GM12878 (cell line): ENCODE measurements around the gene GABARAPL2. TPM values are rescaled to one million over a fixed set of nuclear protein-coding genes. Genes with fewer than 3 reads are reported as not detected.

Source experiments
- CHD4 ChIP-seq: fragments of 200-600 bp; sonication (generic); IDR thresholded peaks from 2 replicates; pipeline ENCODE4 v1.6.1; 2016; ENCODE audit warnings: mild to moderate bottlenecking
- CREB1 ChIP-seq: IDR thresholded peaks from 2 replicates; pipeline ENCODE4 v1.6.1; 2012; ENCODE audit warnings: low read depth, mild to moderate bottlenecking, inconsistent platforms
- CTCF ChIP-seq, 3 experiments: IDR thresholded peaks in 2 of 3; conservative IDR thresholded peaks in 1 of 3; 2 replicates each; pipeline ENCODE4 v1.5.1; 2011; ENCODE audit warnings: low read depth in 3 of 3, low read length in 3 of 3, mild to moderate bottlenecking in 3 of 3, control low read depth in 2 of 3, moderate library complexity in 2 of 3, inconsistent platforms in 1 of 3, mixed read lengths in 1 of 3; ENCODE audit not compliant: control insufficient read depth in 2 of 3, insufficient read depth in 1 of 3; ENCODE audit errors: extremely low read depth in 1 of 3
- EP300 ChIP-seq, 2 experiments: fragments of 150-350 bp in 1 of 2; IDR thresholded peaks; 2 replicates each; pipeline ENCODE4 v1.6.1; 2011 to 2012; ENCODE audit warnings: low read depth in 2 of 2, low read length in 2 of 2, borderline replicate concordance in 1 of 2, improper control_type of control experiment in 1 of 2, inconsistent platforms in 1 of 2; ENCODE audit not compliant: control insufficient read depth in 1 of 2
- ESRRA ChIP-seq: IDR thresholded peaks from 2 replicates; pipeline ENCODE4 v1.6.1; 2012; ENCODE audit warnings: mild to moderate bottlenecking, low read length, improper control_type of control experiment
- GABPA ChIP-seq: IDR thresholded peaks from 2 replicates; pipeline ENCODE4 v1.6.1; 2014; ENCODE audit warnings: antibody characterized with exemption, low read depth, mild to moderate bottlenecking, inconsistent platforms
- GATAD2B ChIP-seq: fragments of 450-650 bp; conservative IDR thresholded peaks from 2 replicates; pipeline ENCODE4 v1.6.1; 2017; ENCODE audit warnings: low read depth, mild to moderate bottlenecking, moderate library complexity
- HDAC2 ChIP-seq: fragments of 200-600 bp; sonication (generic); IDR thresholded peaks from 2 replicates; pipeline ENCODE4 v1.6.1; 2017
- IRF5 ChIP-seq: fragments of 450-650 bp; IDR thresholded peaks from 2 replicates; pipeline ENCODE4 v1.6.1; 2017; ENCODE audit warnings: borderline replicate concordance
- JUNB ChIP-seq: IDR thresholded peaks from 2 replicates; pipeline ENCODE4 v1.6.1; 2016; ENCODE audit warnings: antibody characterized with exemption, mild to moderate bottlenecking
- NKRF ChIP-seq: fragments of 450-650 bp; conservative IDR thresholded peaks from 2 replicates; pipeline ENCODE4 v1.6.1; 2017; ENCODE audit warnings: mild to moderate bottlenecking, moderate library complexity
- NR2F1 ChIP-seq: fragments of 450-650 bp; conservative IDR thresholded peaks from 2 replicates; pipeline ENCODE4 v1.6.1; 2017; ENCODE audit warnings: mild to moderate bottlenecking
- PAX8 ChIP-seq: fragments of 450-650 bp; IDR thresholded peaks from 2 replicates; pipeline ENCODE4 v1.6.1; 2017; ENCODE audit warnings: mild to moderate bottlenecking, moderate library complexity
- RB1 ChIP-seq: fragments of 450-650 bp; formaldehyde crosslinking; IDR thresholded peaks from 2 replicates; pipeline ENCODE4 v1.6.1; 2017; ENCODE audit warnings: mild to moderate bottlenecking, borderline replicate concordance
- RBBP5 ChIP-seq: fragments of 200-600 bp; sonication (generic); conservative IDR thresholded peaks from 2 replicates; pipeline ENCODE4 v1.6.1; 2016
- RUNX3 ChIP-seq: IDR thresholded peaks from 2 replicates; pipeline ENCODE4 v1.6.1; 2012; ENCODE audit warnings: low read length, inconsistent platforms
- SREBF1 ChIP-seq: IDR thresholded peaks from 2 replicates; pipeline ENCODE4 v1.6.1; 2012; ENCODE audit warnings: mild to moderate bottlenecking, low read length
- SREBF2 ChIP-seq: IDR thresholded peaks from 2 replicates; pipeline ENCODE4 v1.6.1; 2012; ENCODE audit warnings: mild to moderate bottlenecking, low read length
- STAT1 ChIP-seq: fragments of 450-650 bp; conservative IDR thresholded peaks from 2 replicates; pipeline ENCODE4 v1.6.1; 2014; ENCODE audit warnings: antibody characterized with exemption, mild to moderate bottlenecking
- TBL1XR1 ChIP-seq: IDR thresholded peaks from 2 replicates; pipeline ENCODE4 v1.6.1; 2012; ENCODE audit warnings: low read depth, low read length, improper control_type of control experiment
- TCF12 ChIP-seq: IDR thresholded peaks from 2 replicates; pipeline ENCODE4 v1.6.1; 2011; ENCODE audit warnings: low read depth, mild to moderate bottlenecking, low read length
- YY1 ChIP-seq: IDR thresholded peaks from 2 replicates; pipeline ENCODE4 v1.6.1; 2011; ENCODE audit warnings: low read depth, mild to moderate bottlenecking, low read length
- ZBTB11 ChIP-seq: fragments of 450-650 bp; formaldehyde crosslinking; IDR thresholded peaks from 2 replicates; pipeline ENCODE4 v1.5.0; 2022; ENCODE audit warnings: mild to moderate bottlenecking, missing genetic modification characterization
- polyA plus RNA-seq, 11 experiments: library from polyadenylated mRNA; depleted of rRNA in 4 of 11; unstranded in 6 of 11; stranded (reverse) in 5 of 11; fragments of >200 nt; fragmentation: Nextera tagmentation in 4 of 11; fragmentation: Illumina TruSeq in 1 of 11; extraction: Ambion mirVana in 4 of 11; extraction: Trizol in 1 of 11; gene quantifications; 1 replicate in 1 of 11; 2 replicates in 10 of 11; pipeline versions ENCODE4 v1.2.1 to v1.2.3, GENCODE V29; 2011 to 2016; ENCODE audit warnings: inconsistent platforms in 2 of 11, missing spikeins in 2 of 11, low read depth in 1 of 11
- total RNA-seq, 4 experiments: library from RNA; depleted of rRNA in 3 of 4; stranded (reverse); fragments of >200 nt in 3 of 4; fragmentation: Illumina TruSeq in 1 of 4; extraction: Trizol in 1 of 4; gene quantifications; 2 replicates each; pipeline versions ENCODE4 v1.2.1 to v1.2.3, GENCODE V29; 2013 to 2021

Gene GABARAPL2
- total and polyA plus RNA-seq, 10 of the 15 experiments (the other 5 are each of a cell fraction or from before 2014, with no cell fraction given): 61.9 to 359 (median 128) TPM

GRCh38 chr16:75622761-75623605 lies 56.8 kb downstream of the GABARAPL2 start, which contains the start of gene ADAT1 (continued):
- TF ChIP-seq CTCF (IDR thresholded peaks at IDR 0.05 in 2 of 3, conservative IDR thresholded peaks at IDR 0.05 in 1 of 3; ENCODE audit: control insufficient read depth in 2 of 3, extremely low read depth in 1 of 3, insufficient read depth in 1 of 3, low read depth in 3 of 3, low read length in 3 of 3) (no peak), RB1 (peak; percentile 95; the same call in 1 of the 2 replicates), IRF5 (peak; percentile 66), JUNB (no peak), NKRF (peak; percentile 96), GABPA (peak; percentile 94), RBBP5 (no peak), SREBF1 (peak; percentile 61; the same call in 1 of the 2 replicates), YY1 (peak; percentile 47; the same call in 1 of the 2 replicates), ESRRA (no peak), STAT1 (peak; percentile 17; the same call in 1 of the 2 replicates), GATAD2B (peak; percentile 33; the same call in 1 of the 2 replicates), CHD4 (no peak), HDAC2 (no peak), TCF12 (peak; percentile 3; the same call in 1 of the 2 replicates), RUNX3 (peak; percentile 16; the same call in 1 of the 2 replicates), TBL1XR1 (peak; percentile 57; the same call in 1 of the 2 replicates), NR2F1 (0 out of 2 replicates have a peak, but pooled peaks have one; percentile 14), EP300 (IDR thresholded peaks at IDR 0.05; ENCODE audit: borderline replicate concordance in 1 of 2, control insufficient read depth in 1 of 2, low read depth in 2 of 2, low read length in 2 of 2) (no peak), SREBF2 (no peak), CREB1 (peak; percentile 96), ZBTB11 (CRISPR knock-in tag) (no peak), PAX8 (no peak)
